ENCODE data around the gene ADK. TPM values are rescaled to one million over a fixed set of nuclear protein-coding genes. Genes with fewer than 3 reads are reported as not detected.
A peak's percentile ranks its signal among the peaks of the same experiment; 100 is the strongest.

Gene ADK
- total and polyA plus RNA-seq, 2 donors (not counting 1 experiment from before 2014, with no cell fraction given): 25.3 to 47.8 TPM

DNA sequence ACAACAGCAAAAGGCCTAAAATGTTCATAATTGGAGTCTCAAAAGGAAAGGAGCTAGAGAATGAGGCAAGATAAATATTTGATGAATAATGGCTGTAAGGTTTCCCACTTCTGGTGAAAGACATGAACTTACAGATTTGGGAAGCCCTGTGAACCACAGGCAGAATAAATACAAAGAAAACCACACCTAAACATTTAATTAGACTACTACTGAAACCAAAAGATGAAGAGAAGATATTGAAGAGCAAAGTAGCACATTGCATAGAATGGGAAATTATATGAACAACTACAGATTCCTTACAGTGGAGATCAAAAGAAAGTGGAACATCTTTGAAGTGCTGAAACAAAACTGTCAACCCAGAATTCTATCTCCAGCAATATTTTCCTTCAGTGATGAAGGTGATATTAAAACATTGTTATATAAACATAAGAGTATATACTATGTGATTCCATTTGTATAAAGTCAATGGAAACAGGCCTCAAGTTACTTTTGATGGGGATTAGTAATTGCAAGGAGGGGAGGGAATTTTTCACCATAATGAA is 484.0 kb downstream of the ADK start:
- TF ChIP-seq, protein P1, sequence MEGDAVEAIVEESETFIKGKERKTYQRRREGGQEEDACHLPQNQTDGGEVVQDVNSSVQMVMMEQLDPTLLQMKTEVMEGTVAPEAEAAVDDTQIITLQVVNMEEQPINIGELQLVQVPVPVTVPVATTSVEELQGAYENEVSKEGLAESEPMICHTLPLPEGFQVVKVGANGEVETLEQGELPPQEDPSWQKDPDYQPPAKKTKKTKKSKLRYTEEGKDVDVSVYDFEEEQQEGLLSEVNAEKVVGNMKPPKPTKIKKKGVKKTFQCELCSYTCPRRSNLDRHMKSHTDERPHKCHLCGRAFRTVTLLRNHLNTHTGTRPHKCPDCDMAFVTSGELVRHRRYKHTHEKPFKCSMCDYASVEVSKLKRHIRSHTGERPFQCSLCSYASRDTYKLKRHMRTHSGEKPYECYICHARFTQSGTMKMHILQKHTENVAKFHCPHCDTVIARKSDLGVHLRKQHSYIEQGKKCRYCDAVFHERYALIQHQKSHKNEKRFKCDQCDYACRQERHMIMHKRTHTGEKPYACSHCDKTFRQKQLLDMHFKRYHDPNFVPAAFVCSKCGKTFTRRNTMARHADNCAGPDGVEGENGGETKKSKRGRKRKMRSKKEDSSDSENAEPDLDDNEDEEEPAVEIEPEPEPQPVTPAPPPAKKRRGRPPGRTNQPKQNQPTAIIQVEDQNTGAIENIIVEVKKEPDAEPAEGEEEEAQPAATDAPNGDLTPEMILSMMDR (conservative IDR thresholded peaks at IDR 0.05 in 1 of 2, IDR thresholded peaks at IDR 0.05 in 1 of 2; ENCODE audit: low read depth in 1 of 2, low read length in 2 of 2): no peak
- TF ChIP-seq EZH2 (IDR thresholded peaks at IDR 0.05; ENCODE audit: low read length, missing control alignments): no peak
- Histone ChIP-seq H3K4me2 (ENCODE audit: extremely low read depth, insufficient read depth, low read length) (no peak overlapping the region), H3K4me3 (replicated peaks in 1 of 4; ENCODE audit: control extremely low read depth in 1 of 4, insufficient read depth in 1 of 4, low read depth in 3 of 4, low read length in 4 of 4) (no peak overlapping the region), H3K4me1 (ENCODE audit: control insufficient read depth, extremely low read depth, insufficient read depth, low read length) (no peaks in the 10 kb centered on the region), H3K9ac (ENCODE audit: insufficient read depth, low read length) (no peak overlapping the region), H3K79me2 (ENCODE audit: control insufficient read depth, insufficient read depth, low read length) (no peaks in the 10 kb centered on the region), H3K9me3 (ENCODE audit: control insufficient read depth, insufficient read depth, low read depth, low read length) (no peaks in the 10 kb centered on the region), H3K27me3 (ENCODE audit: control insufficient read depth, insufficient read depth, low read length) (no peaks in the 10 kb centered on the region), H4K20me1 (ENCODE audit: control insufficient read depth, extremely low read depth, insufficient read depth, low read length) (no peaks in the 10 kb centered on the region), H3K27ac (ENCODE audit: insufficient read depth, low read length) (no peak overlapping the region), H2AFZ (ENCODE audit: low read length) (no peak overlapping the region), H3K36me3 (ENCODE audit: control insufficient read depth, insufficient read depth, low read length) (no peaks in the 10 kb centered on the region)
- DNase-seq (ENCODE audit: low read depth in 2 of 2): peak in 1 of 2 donors; percentile 14

DNA sequence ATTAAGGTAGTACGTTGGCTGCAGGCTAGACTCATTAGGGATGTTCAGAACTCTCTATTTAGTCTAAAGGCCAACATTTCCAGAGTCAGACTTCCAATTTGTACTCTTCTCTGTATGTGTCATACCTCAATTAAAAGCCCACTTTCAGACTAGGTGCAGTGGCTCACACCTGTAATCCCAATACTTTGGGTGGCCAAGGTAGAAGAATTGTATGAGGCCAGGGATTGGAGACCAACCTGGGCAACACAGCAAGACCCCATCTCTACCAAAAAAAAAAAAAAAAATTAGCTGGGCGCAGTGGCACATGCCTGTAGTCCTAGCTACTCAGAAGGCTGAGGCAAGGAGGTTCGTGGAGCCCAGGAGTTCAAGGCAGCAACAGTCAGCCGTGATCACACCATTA is 484.6 kb downstream of the ADK start:
- Histone ChIP-seq H3K9ac (ENCODE audit: insufficient read depth, low read length) (no peak overlapping the region), H4K20me1 (ENCODE audit: control insufficient read depth, extremely low read depth, insufficient read depth, low read length) (no peaks in the 10 kb centered on the region), H3K4me3 (replicated peaks in 1 of 4; ENCODE audit: control extremely low read depth in 1 of 4, insufficient read depth in 1 of 4, low read depth in 3 of 4, low read length in 4 of 4) (no peak overlapping the region), H2AFZ (ENCODE audit: low read length) (no peak overlapping the region), H3K4me1 (ENCODE audit: control insufficient read depth, extremely low read depth, insufficient read depth, low read length) (no peaks in the 10 kb centered on the region), H3K79me2 (ENCODE audit: control insufficient read depth, insufficient read depth, low read length) (no peaks in the 10 kb centered on the region), H3K4me2 (ENCODE audit: extremely low read depth, insufficient read depth, low read length) (no peak overlapping the region), H3K9me3 (ENCODE audit: control insufficient read depth, insufficient read depth, low read depth, low read length) (no peaks in the 10 kb centered on the region), H3K36me3 (ENCODE audit: control insufficient read depth, insufficient read depth, low read length) (no peaks in the 10 kb centered on the region), H3K27ac (ENCODE audit: insufficient read depth, low read length) (no peak overlapping the region), H3K27me3 (ENCODE audit: control insufficient read depth, insufficient read depth, low read length) (no peaks in the 10 kb centered on the region)
- no peak for TF ChIP-seq EZH2 (IDR thresholded peaks at IDR 0.05; ENCODE audit: low read length, missing control alignments)
- TF ChIP-seq, protein P1 (conservative IDR thresholded peaks at IDR 0.05 in 1 of 2, IDR thresholded peaks at IDR 0.05 in 1 of 2; ENCODE audit: low read depth in 1 of 2, low read length in 2 of 2): no peak
- no peak for DNase-seq (ENCODE audit: low read depth in 2 of 2)

DNA sequence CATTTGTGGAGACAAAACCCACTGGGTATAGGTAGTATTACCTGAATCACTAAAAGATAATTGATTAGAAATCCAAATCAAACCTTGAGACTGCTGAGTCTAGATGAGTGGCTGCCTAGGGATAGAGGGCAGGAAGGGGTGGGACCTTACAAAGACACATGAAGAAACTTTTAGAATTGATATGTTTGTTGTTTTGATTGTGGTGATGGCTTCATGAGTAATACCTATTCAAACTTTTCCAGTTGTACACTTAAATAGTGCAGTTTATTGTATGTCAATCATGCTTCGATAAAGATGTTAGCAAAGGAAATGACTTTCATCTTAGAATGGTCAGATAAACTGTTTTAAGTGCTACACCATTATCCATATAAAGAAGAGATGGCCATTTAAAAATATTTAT is 486.7 kb downstream of the ADK start:
- Histone ChIP-seq H3K79me2 (ENCODE audit: control insufficient read depth, insufficient read depth, low read length) (no peaks in the 10 kb centered on the region), H3K9ac (ENCODE audit: insufficient read depth, low read length) (no peak overlapping the region), H3K4me1 (ENCODE audit: control insufficient read depth, extremely low read depth, insufficient read depth, low read length) (no peaks in the 10 kb centered on the region), H3K4me3 (replicated peaks in 1 of 4; ENCODE audit: control extremely low read depth in 1 of 4, insufficient read depth in 1 of 4, low read depth in 3 of 4, low read length in 4 of 4) (no peak overlapping the region), H3K27me3 (ENCODE audit: control insufficient read depth, insufficient read depth, low read length) (no peaks in the 10 kb centered on the region), H3K27ac (ENCODE audit: insufficient read depth, low read length) (no peak overlapping the region), H3K9me3 (ENCODE audit: control insufficient read depth, insufficient read depth, low read depth, low read length) (no peaks in the 10 kb centered on the region), H2AFZ (ENCODE audit: low read length) (no peak overlapping the region), H3K4me2 (ENCODE audit: extremely low read depth, insufficient read depth, low read length) (no peak overlapping the region), H4K20me1 (ENCODE audit: control insufficient read depth, extremely low read depth, insufficient read depth, low read length) (no peaks in the 10 kb centered on the region), H3K36me3 (ENCODE audit: control insufficient read depth, insufficient read depth, low read length) (no peaks in the 10 kb centered on the region)
- no peak for TF ChIP-seq EZH2 (IDR thresholded peaks at IDR 0.05; ENCODE audit: low read length, missing control alignments)
- TF ChIP-seq, protein P1 (conservative IDR thresholded peaks at IDR 0.05 in 1 of 2, IDR thresholded peaks at IDR 0.05 in 1 of 2; ENCODE audit: low read depth in 1 of 2, low read length in 2 of 2): no peak
- DNase-seq (ENCODE audit: low read depth in 2 of 2): no peak

All from fibroblast of lung (primary cell).